Neuron (in vitro differentiated cells): ENCODE measurements around the gene TLE1.
"Not testable (repeated sequence)": the region's sequence is repeated elsewhere in the genome, so short reads cannot be mapped to it uniquely, and the experiment has no call there.

Source experiments
- H2AFZ ChIP-seq: one replicate; pipeline ENCODE4 v1.6.1; 2013; ENCODE audit warnings: low read depth, mild to moderate bottlenecking, inconsistent platforms, low read length, moderate library complexity
- H3K27me3 ChIP-seq: one replicate; pipeline ENCODE4 v1.6.1; 2013; ENCODE audit warnings: low read length; ENCODE audit not compliant: insufficient read depth
- H3K36me3 ChIP-seq: one replicate; pipeline ENCODE4 v1.6.1; 2013; ENCODE audit warnings: low read length; ENCODE audit not compliant: insufficient read depth
- H3K4me1 ChIP-seq: one replicate; pipeline ENCODE4 v1.6.1; 2013; ENCODE audit warnings: low read length; ENCODE audit not compliant: insufficient read depth
- H3K4me3 ChIP-seq: 2 replicates; pipeline ENCODE4 v1.5.1; 2013; ENCODE audit warnings: mild to moderate bottlenecking, low read length, moderate library complexity
- H3K9me3 ChIP-seq: one replicate; pipeline ENCODE4 v1.6.1; 2013; ENCODE audit warnings: low read length

The TLE1 gene

DNA sequence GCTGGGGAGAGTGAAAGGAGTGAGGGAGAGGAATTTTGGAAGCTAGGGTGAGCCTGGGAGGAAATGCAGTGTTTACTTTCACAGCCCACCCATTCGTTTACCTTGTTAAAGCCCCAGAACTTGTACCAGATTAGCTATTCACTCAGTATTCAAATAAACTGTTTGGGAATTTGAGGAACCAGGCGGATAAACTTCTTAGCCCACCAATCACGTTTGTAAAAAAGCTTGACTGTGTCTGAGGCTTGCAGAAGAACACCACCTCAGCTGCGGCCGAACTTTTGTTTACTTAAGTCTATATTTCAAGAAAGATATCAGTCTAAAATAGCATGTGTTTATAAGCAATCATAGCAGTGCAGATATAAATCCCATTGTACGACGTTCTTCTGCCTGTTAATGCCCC is 5.2 kb upstream of the TLE1 start:
- H3K9me3 ChIP-seq = no peaks in the 10 kb centered on the region
- H3K4me3 ChIP-seq = no peak overlapping the region
- no peak overlapping the region for H2AFZ ChIP-seq
- no peaks in the 10 kb centered on the region for H3K36me3 ChIP-seq
- peaks cover 24% of the 10 kb centered on the region for H3K27me3 ChIP-seq
- H3K4me1 ChIP-seq = peaks cover 11% of the 10 kb centered on the region

DNA sequence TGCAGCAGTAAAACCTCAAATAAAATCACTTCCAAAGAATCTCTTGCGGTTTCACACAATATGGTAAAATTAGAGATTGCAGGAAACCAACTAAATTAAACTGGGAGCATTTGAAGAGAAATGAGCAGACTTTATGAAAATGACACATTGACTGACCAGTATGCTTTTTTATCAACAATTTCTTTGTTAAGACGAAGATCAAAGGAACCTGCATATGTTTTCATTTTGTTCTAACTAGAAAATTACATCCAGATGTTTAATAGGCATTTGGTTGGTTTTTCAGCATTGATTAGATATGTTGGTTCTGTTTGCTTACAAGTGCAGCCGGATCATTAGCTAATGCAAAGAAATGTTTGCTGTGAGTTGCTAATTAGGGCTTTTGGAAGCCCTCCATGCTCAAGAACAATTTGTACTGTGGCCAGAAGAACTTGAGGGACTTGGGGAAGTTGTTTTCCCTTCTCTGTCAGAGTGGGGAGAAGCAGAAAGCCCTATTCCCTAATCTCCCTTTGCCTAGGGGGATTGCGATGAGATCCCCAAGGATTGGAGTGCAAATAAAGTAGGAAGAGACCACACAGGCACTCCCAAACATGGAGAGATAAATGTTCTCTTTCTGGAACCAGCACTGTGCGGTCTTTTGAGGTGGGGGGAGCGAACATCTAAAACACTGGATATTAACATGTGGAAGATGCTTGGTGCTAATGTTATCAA is 4.5 kb upstream of the TLE1 start:
- H3K36me3 ChIP-seq = no peaks in the 10 kb centered on the region
- H3K4me3 ChIP-seq = no peak overlapping the region
- H3K27me3 ChIP-seq = peaks cover 24% of the 10 kb centered on the region
- H3K9me3 ChIP-seq = no peaks in the 10 kb centered on the region
- no peak overlapping the region for H2AFZ ChIP-seq
- peaks cover 11% of the 10 kb centered on the region for H3K4me1 ChIP-seq

DNA sequence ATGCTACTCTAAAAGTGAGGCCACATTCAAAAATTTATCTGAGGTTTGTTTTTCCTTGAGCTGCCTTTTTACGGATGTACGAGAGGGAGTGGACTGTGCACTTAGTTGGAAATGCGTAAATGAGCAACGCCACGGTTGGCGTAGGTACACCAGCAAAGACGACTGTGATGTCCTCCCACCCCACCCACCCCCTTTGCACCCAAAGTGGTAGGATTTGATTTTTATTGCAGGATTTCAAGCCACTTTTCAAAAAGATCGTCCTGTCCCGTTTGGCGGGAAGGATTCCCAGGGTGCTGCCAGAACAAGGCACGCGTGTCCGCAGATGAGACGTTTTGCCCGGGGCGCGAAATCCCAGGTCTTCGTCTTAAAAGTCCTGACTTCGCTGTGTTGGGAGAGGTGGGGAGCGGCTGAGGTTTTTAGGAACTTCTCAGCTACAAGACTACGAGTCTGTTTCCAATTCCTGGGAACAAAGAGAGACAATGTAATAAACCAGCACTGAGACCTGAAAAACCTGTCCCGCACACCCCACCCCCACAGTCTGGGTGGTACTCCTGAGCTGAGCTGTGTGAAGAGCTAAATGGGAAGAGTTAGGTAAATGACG is 1.0 kb upstream of the TLE1 start:
- no peak overlapping the region for H2AFZ ChIP-seq
- peaks cover 24% of the 10 kb centered on the region for H3K27me3 ChIP-seq
- H3K9me3 ChIP-seq = no peaks in the 10 kb centered on the region
- peaks cover 25% of the 10 kb centered on the region for H3K4me1 ChIP-seq
- peak overlapping the region; percentile 49 for H3K4me3 ChIP-seq
- H3K36me3 ChIP-seq = peaks cover 4% of the 10 kb centered on the region

DNA sequence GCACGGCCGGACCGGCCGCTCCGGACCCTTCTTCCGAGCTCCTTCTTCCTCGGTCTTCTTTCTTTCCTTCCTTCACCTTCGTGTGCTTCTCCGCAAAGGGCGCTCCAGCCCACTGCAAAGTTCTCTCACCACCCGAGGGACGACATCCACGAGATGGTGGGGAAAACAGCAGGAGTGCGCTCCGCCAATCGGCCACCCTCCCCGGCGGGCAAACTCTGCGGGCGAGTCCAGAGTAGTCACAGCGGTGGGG is 329 bp downstream of the TLE1 start:
- Histone ChIP-seq H3K27me3 (peaks cover 20% of the 10 kb centered on the region), H3K4me1 (peaks cover 38% of the 10 kb centered on the region), H2AFZ (peak overlapping the region; percentile 41), H3K4me3 (peak overlapping the region; percentile 71)
- H3K36me3 ChIP-seq, H3K9me3 ChIP-seq: not testable (repeated sequence)

DNA sequence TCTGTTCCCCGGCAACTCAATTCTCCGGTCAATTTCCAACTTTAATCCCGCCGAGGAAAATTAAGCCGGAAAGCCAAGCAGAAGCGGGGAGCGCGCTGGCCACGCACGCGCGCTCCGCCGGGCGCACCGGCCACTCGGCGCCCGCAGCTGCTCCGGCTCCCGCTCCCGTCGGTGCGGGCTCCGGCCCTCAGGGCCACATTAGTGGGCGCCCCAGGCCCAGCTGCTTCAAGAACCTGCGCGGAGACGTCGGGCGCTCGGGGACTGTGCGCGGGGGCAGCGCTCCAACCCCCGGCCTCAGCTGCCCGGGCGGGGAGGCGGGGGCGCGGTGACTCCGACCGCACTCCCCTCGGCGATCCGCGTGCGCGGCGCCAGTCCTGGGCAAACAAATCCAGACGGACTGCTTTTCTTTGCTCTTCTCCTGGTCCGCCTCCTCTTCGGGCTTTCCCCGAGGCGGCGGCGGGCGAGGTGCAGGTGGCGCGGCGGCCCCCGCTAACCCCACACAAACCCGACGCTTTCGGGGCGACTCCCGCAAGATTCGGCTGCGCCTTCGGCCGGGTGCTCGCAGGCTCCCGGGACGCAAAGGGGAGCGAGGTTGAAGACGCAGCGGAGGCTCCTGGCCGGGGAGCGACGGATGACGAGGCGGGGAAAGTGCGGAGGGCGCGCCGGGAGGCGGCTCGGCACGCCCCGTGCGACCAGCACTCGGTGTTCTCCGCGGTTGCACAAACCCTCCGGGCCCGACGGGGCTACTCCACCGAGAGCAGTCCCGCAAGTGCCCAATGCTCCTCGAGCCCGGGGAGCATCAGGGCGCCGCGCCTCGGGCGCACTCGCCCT is 870 bp downstream of the TLE1 start:
- H3K4me3 ChIP-seq = peak overlapping the region; percentile 71
- H3K36me3 ChIP-seq, H3K9me3 ChIP-seq: not testable (repeated sequence)
- peaks cover 18% of the 10 kb centered on the region for H3K27me3 ChIP-seq
- peak overlapping the region; percentile 41 for H2AFZ ChIP-seq
- peaks cover 43% of the 10 kb centered on the region for H3K4me1 ChIP-seq

DNA sequence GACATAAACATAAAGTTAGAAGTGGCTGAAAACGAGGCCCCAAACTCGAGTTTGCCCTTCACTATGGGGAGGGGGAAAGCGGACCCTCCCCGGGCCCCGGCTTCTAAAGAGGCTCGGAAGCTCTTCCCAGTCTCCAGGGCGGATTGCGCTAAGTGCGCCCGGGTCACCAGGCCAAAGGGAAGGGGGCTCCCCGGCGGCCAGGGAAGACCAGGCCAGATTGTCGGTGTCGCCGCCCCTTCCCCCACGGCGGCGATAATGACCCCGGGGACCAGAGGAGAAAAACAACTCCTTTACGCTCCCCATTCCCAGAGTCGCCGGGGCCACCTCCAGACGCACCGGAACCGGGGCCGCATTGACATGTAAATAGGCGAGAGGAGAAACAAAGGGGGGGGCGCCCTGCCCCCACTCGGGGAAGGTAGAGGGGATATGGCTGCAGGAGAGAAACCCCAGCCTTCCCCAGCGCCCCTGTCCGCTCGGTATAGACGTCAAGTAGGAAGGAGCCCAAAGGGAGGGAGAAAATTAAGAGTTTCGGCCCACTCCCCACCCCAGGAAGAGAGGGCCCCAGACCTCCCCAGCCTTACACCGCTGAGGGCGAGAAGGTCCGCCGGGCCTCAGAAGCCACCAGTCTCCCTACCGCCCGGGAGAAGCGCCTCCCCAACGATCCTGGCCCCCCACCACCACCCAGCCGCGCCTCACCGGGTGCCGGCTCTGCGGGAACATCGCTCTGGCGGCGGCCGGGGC is 1.7 kb downstream of the TLE1 start:
- Histone ChIP-seq H3K36me3 (peaks cover 8% of the 10 kb centered on the region), H3K27me3 (peaks cover 18% of the 10 kb centered on the region), H3K9me3 (no peaks in the 10 kb centered on the region), H2AFZ (peak overlapping the region; percentile 22), H3K4me3 (peak overlapping the region; percentile 71), H3K4me1 (peaks cover 51% of the 10 kb centered on the region)

DNA sequence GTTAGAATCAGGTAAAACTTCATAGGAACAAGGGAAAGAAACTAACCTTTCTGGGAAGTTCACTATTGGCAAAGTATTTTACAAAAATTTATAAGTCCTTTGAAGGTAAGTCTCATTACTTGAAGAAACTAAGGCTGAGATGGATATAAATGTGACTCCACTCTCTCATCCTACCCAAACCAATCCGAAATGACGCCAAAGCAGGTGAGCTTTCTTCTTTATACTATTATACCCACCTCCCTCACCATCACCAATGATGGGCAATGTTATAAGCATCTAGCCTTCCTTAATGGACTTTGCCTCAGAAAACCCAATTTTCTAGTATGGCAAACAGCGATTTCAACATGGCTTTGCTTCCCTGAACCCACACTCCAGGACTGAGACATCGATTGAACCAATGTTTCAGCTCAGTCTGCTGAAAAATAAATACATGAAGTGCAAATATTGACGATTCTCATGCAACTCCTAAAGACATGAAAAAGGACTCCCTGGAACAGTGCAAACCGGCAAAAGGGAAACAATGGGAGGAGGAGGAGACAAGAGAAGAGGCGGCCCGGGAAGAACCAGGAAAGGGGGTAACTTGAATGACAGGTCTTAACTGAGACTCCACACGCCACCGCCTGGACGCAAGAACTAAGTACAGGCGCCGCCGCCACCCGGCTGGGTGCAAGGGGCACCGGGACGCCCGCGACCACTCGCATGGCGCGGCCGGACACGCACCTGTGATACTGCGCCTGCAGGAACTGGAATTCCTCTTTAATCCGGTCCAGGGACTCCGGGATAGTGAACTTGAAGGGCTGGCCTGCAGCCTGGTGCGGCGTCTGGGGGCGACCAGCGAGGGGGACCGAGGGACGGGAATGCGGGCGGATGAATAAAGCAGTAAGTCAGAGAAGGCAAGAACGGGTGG is 2.5 kb downstream of the TLE1 start:
- Histone ChIP-seq H3K27me3 (peaks cover 13% of the 10 kb centered on the region), H3K4me1 (peaks cover 54% of the 10 kb centered on the region), H3K36me3 (peaks cover 10% of the 10 kb centered on the region), H3K4me3 (peak overlapping the region; percentile 71), H2AFZ (peak overlapping the region; percentile 22), H3K9me3 (no peaks in the 10 kb centered on the region)

DNA sequence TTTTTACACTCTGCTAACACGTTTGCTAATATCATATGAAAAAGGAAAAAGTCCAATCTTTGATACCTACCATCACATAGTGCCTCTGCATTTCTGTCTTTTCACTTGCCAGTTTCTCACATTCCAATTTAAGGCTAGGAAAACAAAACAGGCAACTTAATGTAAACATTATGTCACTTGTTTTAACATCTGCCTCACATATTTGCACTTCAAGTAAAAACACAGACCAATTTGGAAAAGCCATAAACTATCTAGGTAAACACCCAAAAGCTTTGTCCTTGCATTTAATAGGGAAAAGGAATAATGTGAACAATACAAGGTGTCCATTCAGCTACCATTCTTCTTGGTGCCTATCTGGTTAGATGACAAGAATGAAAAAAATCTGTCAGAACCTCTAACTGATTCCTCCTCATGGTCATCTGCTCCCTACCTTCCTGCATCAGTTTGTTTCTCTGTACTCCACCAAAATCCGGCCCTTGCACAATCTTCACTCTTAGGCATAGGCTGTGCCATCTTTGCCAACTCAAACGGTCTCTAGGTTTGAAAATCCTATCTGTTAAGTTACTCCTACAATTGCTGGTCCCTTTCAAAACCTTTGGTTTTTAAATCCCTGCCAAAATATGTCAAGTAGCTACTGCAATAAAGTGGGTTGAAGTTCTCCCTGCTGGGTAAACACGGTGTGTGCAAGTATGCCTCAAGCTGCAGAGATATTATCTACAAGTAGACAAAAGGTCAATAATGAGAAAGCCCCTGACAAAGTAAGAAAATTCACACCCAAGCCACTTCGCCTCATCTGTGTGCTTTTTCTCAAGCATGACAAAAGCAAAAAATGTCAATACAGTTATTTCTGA is 3.4 kb downstream of the TLE1 start:
- Histone ChIP-seq H3K36me3 (peaks cover 14% of the 10 kb centered on the region), H3K27me3 (peaks cover 7% of the 10 kb centered on the region), H3K9me3 (no peaks in the 10 kb centered on the region), H3K4me3 (peak overlapping the region; percentile 71), H2AFZ (no peak overlapping the region), H3K4me1 (peaks cover 54% of the 10 kb centered on the region)

DNA sequence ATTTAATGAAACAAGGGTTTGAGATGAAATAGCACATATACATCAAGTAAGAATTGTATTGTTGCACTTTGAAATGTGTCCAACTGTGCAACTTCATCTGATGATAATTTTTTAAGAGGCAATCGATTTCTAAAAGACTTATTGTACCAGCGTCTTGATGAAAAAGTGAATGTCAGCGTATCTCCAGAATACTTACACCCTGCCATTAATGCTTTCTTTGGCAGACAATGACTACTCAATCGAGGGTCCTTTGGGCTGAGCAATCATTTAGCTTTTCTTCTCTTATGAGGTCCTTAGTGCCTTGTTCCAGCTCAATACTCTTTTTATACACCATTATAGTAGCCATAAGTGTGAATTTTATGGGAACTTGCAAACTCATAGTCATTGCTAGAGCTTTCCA is 4.7 kb downstream of the TLE1 start:
- no peaks in the 10 kb centered on the region for H3K27me3 ChIP-seq
- H2AFZ ChIP-seq = no peak overlapping the region
- H3K9me3 ChIP-seq = no peaks in the 10 kb centered on the region
- H3K4me3 ChIP-seq = peak overlapping the region; percentile 71
- H3K4me1 ChIP-seq = peaks cover 48% of the 10 kb centered on the region
- H3K36me3 ChIP-seq = peaks cover 18% of the 10 kb centered on the region

DNA sequence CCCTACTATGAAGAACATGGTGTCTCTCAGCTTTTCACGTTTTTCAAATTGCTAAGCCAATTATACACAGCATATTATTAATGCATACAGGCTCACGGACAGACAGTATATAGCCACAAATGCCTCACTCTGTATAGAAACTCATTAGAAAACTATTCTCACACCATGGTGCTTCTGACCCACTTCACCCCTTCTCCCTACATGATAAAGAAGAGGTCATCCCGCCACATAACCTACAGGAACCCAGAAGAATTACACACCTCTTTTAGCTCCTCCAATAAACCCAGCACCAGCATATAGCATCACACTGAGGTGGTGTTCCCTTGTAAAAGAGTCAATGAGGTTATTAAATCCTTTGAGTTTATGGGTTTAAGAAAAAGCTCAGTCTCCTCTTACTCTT is 5.6 kb downstream of the TLE1 start:
- no peak overlapping the region for H2AFZ ChIP-seq
- no peaks in the 10 kb centered on the region for H3K27me3 ChIP-seq
- peaks cover 20% of the 10 kb centered on the region for H3K36me3 ChIP-seq
- peaks cover 48% of the 10 kb centered on the region for H3K4me1 ChIP-seq
- H3K4me3 ChIP-seq = no peak overlapping the region
- H3K9me3 ChIP-seq = no peaks in the 10 kb centered on the region

DNA sequence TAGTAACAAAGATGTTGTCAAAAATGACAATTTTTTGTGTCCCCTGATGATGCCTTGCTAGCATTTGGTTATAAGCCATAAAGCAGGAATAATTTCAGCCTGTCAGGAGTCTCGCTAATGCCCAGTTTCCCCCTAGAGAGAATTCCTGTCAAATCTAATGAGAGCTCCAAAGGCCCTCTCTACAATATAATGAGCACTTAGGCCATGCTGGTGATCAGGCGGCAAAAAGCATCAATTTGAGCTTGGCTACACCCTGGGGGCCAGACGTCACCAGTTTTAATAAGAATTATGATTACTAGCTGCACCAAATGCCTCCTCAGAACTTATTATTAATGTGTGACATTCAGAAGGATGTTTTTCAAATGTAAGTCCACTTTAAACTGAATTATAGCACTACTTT is 6.1 kb downstream of the TLE1 start:
- Histone ChIP-seq H3K27me3 (no peaks in the 10 kb centered on the region), H2AFZ (no peak overlapping the region), H3K4me3 (no peak overlapping the region), H3K4me1 (peaks cover 48% of the 10 kb centered on the region), H3K36me3 (peaks cover 23% of the 10 kb centered on the region), H3K9me3 (no peaks in the 10 kb centered on the region)

DNA sequence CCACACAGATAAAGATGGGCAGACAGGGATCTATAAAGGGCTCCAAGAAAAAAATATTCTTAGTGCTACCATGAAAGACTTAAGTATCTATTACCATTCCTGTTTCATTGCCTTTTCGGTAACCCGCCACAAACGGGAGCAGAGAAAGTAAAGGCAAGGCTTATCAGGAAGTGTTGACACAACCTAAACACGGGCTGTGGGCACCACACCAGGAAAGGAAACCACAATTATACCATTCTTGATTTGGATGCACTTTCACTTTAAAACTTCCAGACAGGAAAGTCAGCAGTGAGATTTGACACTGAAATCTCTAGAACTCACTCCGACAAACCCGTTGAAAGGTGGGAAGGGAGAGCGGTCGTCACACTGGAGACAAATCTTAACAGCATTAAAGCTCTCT is 6.5 kb downstream of the TLE1 start:
- Histone ChIP-seq H3K9me3 (no peaks in the 10 kb centered on the region), H3K4me1 (peaks cover 48% of the 10 kb centered on the region), H3K4me3 (no peak overlapping the region), H3K27me3 (no peaks in the 10 kb centered on the region), H2AFZ (no peak overlapping the region), H3K36me3 (peaks cover 25% of the 10 kb centered on the region)
